Activated T-cell treated with anti-CD3 and anti-CD28 coated beads, Interleukin-2, amount 50 U/mL, for 48 hours (primary cell): ENCODE results near the gene DNAJC3.
"Not testable (repeated sequence)": the region's sequence is repeated elsewhere in the genome, so short reads cannot be mapped to it uniquely, and the experiment has no call there.

Experiments used
- DNase-seq, 2 experiments: peaks; one replicate each; pipeline ENCODE4 v3.0.0-alpha.2; 2020

DNAJC3 gene

GRCh38 chr13:95716231-95716630, 39.3 kb downstream of the DNAJC3 start:
- DNase-seq: no peak

- no peak for DNase-seq
Measured at GRCh38 chr13:95722241-95722640, 45.3 kb downstream of the DNAJC3 start.

GRCh38 chr13:95723438-95723837, 46.5 kb downstream of the DNAJC3 start:
- DNase-seq: no peak

- no peak for DNase-seq
Measured at GRCh38 chr13:95724252-95724651, 47.3 kb downstream of the DNAJC3 start.

- DNase-seq: no peak
Measured at GRCh38 chr13:95726876-95727275, 49.9 kb downstream of the DNAJC3 start.

GRCh38 chr13:95728957-95729356, 52.0 kb downstream of the DNAJC3 start:
- DNase-seq: no peak

GRCh38 chr13:95734124-95734523, 57.2 kb downstream of the DNAJC3 start:
- no peak for DNase-seq

GRCh38 chr13:95740071-95740978, 63.4 kb downstream of the DNAJC3 start:
- not testable (repeated sequence) for DNase-seq

GRCh38 chr13:95740979-95741320, 64.0 kb downstream of the DNAJC3 start:
- DNase-seq: no peak

GRCh38 chr13:95741584-95742563, 64.9 kb downstream of the DNAJC3 start:
- no peak for DNase-seq

- no peak for DNase-seq
Measured at GRCh38 chr13:95743192-95743591, 66.3 kb downstream of the DNAJC3 start.

- no peak for DNase-seq
Measured at GRCh38 chr13:95745289-95745688, 68.3 kb downstream of the DNAJC3 start.

- no peak for DNase-seq
Measured at GRCh38 chr13:95745752-95746151, 68.8 kb downstream of the DNAJC3 start.

- no peak for DNase-seq
Measured at GRCh38 chr13:95749545-95749944, 72.6 kb downstream of the DNAJC3 start.

GRCh38 chr13:95752677-95753076, 75.7 kb downstream of the DNAJC3 start:
- no peak for DNase-seq

GRCh38 chr13:95754069-95754468, 77.1 kb downstream of the DNAJC3 start:
- no peak for DNase-seq

GRCh38 chr13:95756072-95756471, 79.1 kb downstream of the DNAJC3 start:
- no peak for DNase-seq

GRCh38 chr13:95762626-95763025, 85.7 kb downstream of the DNAJC3 start:
- not testable (repeated sequence) for DNase-seq

- DNase-seq: no peak
Measured at GRCh38 chr13:95763601-95764000, 86.7 kb downstream of the DNAJC3 start.

GRCh38 chr13:95771905-95772304, 95.0 kb downstream of the DNAJC3 start:
- DNase-seq: no peak

GRCh38 chr13:95779522-95779921, 102.6 kb downstream of the DNAJC3 start:
- no peak for DNase-seq

GRCh38 chr13:95781016-95781415, 104.1 kb downstream of the DNAJC3 start:
- no peak for DNase-seq

- not testable (repeated sequence) for DNase-seq
Measured at GRCh38 chr13:95781940-95782339, 105.0 kb downstream of the DNAJC3 start.

GRCh38 chr13:95783747-95784146, 106.8 kb downstream of the DNAJC3 start:
- DNase-seq: no peak
